HCT116 (cell line): ENCODE results near the gene FMOD. TPM values are rescaled to one million over a fixed set of nuclear protein-coding genes. Genes with fewer than 3 reads are reported as not detected.

ENCODE experiments used
- CBX3 ChIP-seq: IDR thresholded peaks from 2 replicates; pipeline ENCODE4 v1.6.1; 2012; ENCODE audit warnings: low read depth
- CTCF ChIP-seq, 3 experiments: fragments of 200-600 bp in 1 of 3; sonication (generic) in 1 of 3; IDR thresholded peaks in 2 of 3; conservative IDR thresholded peaks in 1 of 3; 2 replicates each; pipeline ENCODE4 v1.5.1; 2012 to 2017; ENCODE audit warnings: low read depth in 2 of 3, low read length in 2 of 3, antibody characterized with exemption in 1 of 3, borderline replicate concordance in 1 of 3, control low read depth in 1 of 3, mild to moderate bottlenecking in 1 of 3, mixed read lengths in 1 of 3, mixed run types in 1 of 3, moderate library complexity in 1 of 3; ENCODE audit not compliant: insufficient read depth in 1 of 3
- ELF1 ChIP-seq: IDR thresholded peaks from 2 replicates; pipeline ENCODE4 v1.6.1; 2012; ENCODE audit warnings: low read depth, borderline replicate concordance
- EZH2 ChIP-seq: fragments of 200-600 bp; sonication (generic); IDR thresholded peaks from 2 replicates; pipeline ENCODE4 v1.6.1; 2017; ENCODE audit warnings: antibody characterized with exemption, mixed run types
- JUND ChIP-seq: IDR thresholded peaks from 2 replicates; pipeline ENCODE4 v1.6.1; 2012
- POLR2AphosphoS5 ChIP-seq: IDR thresholded peaks from 2 replicates; pipeline ENCODE4 v1.6.1; 2011; ENCODE audit warnings: mild to moderate bottlenecking, low read depth, low read length, moderate library complexity
- RAD21 ChIP-seq: IDR thresholded peaks from 2 replicates; pipeline ENCODE4 v1.6.1; 2012; ENCODE audit warnings: low read depth, mild to moderate bottlenecking
- YY1 ChIP-seq: IDR thresholded peaks from 2 replicates; pipeline ENCODE4 v1.6.1; 2011; ENCODE audit warnings: low read length, low read depth, moderate library complexity, mild to moderate bottlenecking; ENCODE audit not compliant: insufficient replicate concordance; ENCODE audit errors: extremely low read depth
- ZBTB33 ChIP-seq: IDR thresholded peaks from 2 replicates; pipeline ENCODE4 v1.6.1; 2011; ENCODE audit warnings: mild to moderate bottlenecking, low read length, moderate library complexity; ENCODE audit not compliant: insufficient replicate concordance; ENCODE audit errors: extremely low read depth
- ZFX ChIP-seq: fragments of 450-650 bp; IDR thresholded peaks from 2 replicates; pipeline ENCODE4 v1.6.1; 2017
- ZNF274 ChIP-seq: fragments of 200-500 bp; sonication (Bioruptor generic); IDR thresholded peaks from 2 replicates; pipeline ENCODE4 v1.6.1; 2014; ENCODE audit warnings: mild to moderate bottlenecking, low read depth, low read length, inconsistent platforms
- total RNA-seq: library from RNA; stranded (reverse); gene quantifications from one replicate; pipeline ENCODE4 v1.2.1, GENCODE V29; 2021; ENCODE audit not compliant: unreplicated experiment

The FMOD gene
- total RNA-seq, 1 experiment from 2014 or later, result not detected

GRCh38 chr1:203396595-203397194 lies 45.8 kb upstream of the FMOD start (continued):
- TF ChIP-seq CTCF (IDR thresholded peaks at IDR 0.05 in 2 of 3, conservative IDR thresholded peaks at IDR 0.05 in 1 of 3; ENCODE audit: borderline replicate concordance in 1 of 3, insufficient read depth in 1 of 3, low read depth in 2 of 3, low read length in 2 of 3), result no peak
- no peak for TF ChIP-seq POLR2AphosphoS5
- no peak for TF ChIP-seq ZBTB33
- TF ChIP-seq ZFX, result no peak
- TF ChIP-seq JUND, result no peak
- TF ChIP-seq ZNF274, result no peak
- TF ChIP-seq ELF1, result no peak
- no peak for TF ChIP-seq YY1
- TF ChIP-seq RAD21, result no peak
- TF ChIP-seq CBX3, result no peak
- TF ChIP-seq EZH2, result no peak
